ENCODE results near the gene SMYD4. TPM values are rescaled to one million over a fixed set of nuclear protein-coding genes. Genes with fewer than 3 reads are reported as not detected.
A peak's percentile ranks its signal among the peaks of the same experiment; 100 is the strongest.
"Not testable (repeated sequence)": the region's sequence is repeated elsewhere in the genome, so short reads cannot be mapped to it uniquely, and the experiment has no call there.

The SMYD4 gene
- total and polyA plus RNA-seq, 9 donors: 6.0 to 8.3 (median 6.9) TPM

DNA sequence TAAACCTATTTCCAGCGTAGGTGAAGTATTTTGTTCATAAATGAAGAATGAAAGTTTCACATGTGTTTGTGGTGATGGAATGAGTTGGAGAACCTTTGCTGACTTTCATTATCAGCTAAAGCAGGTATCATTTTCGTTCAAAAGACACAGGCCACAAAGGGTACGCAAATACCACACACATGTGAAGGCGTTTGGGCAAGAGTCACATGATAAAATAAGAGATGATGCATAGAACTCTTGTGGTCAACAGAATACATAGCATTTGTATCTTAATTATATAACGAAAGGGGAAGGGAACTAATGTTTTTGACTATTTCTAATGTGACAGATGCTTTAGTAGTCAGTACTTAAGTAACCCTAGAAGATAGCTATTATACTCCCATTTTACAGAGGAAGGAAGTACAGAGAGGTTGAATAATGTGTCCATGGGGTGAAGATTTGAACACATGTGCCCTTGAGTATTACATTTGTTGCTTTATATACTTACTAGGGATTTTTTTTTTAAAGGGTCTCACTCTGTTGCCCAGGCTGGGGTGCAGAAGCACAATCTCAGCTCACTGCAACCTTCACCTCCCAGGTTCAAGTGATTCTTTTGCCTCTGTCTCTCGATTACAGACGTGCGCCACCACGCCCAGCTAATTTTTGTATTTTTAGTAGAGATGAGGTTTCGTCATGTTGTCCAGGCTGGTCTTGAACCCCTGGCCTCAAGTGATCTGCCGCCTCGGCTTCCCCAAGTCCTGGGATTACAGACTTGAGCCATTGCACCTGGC, 4.9 kb upstream of the SMYD4 start:
- Histone ChIP-seq H3K9me3 (replicated peaks; ENCODE audit: control insufficient read depth, low read depth, low read length) (no peaks in the 10 kb centered on the region), H3K27ac (ENCODE audit: low read length) (no peak overlapping the region), H3K36me3 (ENCODE audit: control insufficient read depth, insufficient read depth, low read length) (no peaks in the 10 kb centered on the region), H3K27me3 (ENCODE audit: control insufficient read depth, insufficient read depth, low read length) (no peaks in the 10 kb centered on the region), H3K4me1 (ENCODE audit: control insufficient read depth, insufficient read depth, low read length) (peaks cover 4% of the 10 kb centered on the region), H3K4me3 (ENCODE audit: low read length) (no peak overlapping the region)
- 91% methylated on average over 6 of the region's 12 CpGs for WGBS (ENCODE audit: insufficient coverage)
- no peak for DNase-seq

DNA sequence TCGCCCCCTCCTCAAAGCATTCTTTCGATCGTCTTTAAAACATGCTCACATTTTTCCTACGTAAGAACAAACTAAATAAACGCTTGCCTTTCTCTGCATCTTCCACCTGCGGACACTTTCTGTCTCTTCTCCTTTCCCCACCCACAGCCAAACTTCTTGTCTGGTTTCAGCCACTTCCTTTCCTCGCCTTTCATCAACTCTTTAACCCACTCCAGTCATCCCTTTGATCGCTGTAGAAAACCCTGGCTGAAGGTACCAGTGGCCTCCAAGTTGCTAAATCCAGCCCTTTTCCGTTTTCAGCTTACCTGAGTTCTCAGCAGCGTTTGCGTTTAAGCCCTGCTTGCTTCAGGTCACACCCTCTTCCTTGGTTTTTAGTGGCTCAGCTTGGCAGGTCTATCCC, 586 bp upstream of the SMYD4 start:
- no peak for DNase-seq
- Histone ChIP-seq H3K36me3 (ENCODE audit: control insufficient read depth, insufficient read depth, low read length) (peaks cover 10% of the 10 kb centered on the region), H3K4me1 (ENCODE audit: control insufficient read depth, insufficient read depth, low read length) (peaks cover 11% of the 10 kb centered on the region), H3K9me3 (replicated peaks; ENCODE audit: control insufficient read depth, low read depth, low read length) (no peaks in the 10 kb centered on the region), H3K27me3 (ENCODE audit: control insufficient read depth, insufficient read depth, low read length) (no peaks in the 10 kb centered on the region), H3K4me3 (ENCODE audit: low read length) (peak overlapping the region; percentile 83), H3K27ac (ENCODE audit: low read length) (peak overlapping the region; percentile 78)
- under 1% methylated on average over 10 of the region's 11 CpGs for WGBS (ENCODE audit: insufficient coverage)

- H3K36me3 ChIP-seq (ENCODE audit: control insufficient read depth, insufficient read depth, low read length): peaks cover 15% of the 10 kb centered on the region
- peaks cover 11% of the 10 kb centered on the region for H3K4me1 ChIP-seq (ENCODE audit: control insufficient read depth, insufficient read depth, low read length)
- H3K9me3 ChIP-seq (replicated peaks; ENCODE audit: control insufficient read depth, low read depth, low read length): no peaks in the 10 kb centered on the region
- peak overlapping the region; percentile 88 for H3K4me3 ChIP-seq (ENCODE audit: low read length)
- DNase-seq: peak; percentile 41
- WGBS (ENCODE audit: insufficient coverage): 2% methylated on average over 9 of the region's 13 CpGs
- no peaks in the 10 kb centered on the region for H3K27me3 ChIP-seq (ENCODE audit: control insufficient read depth, insufficient read depth, low read length)
- peak overlapping the region; percentile 79 for H3K27ac ChIP-seq (ENCODE audit: low read length)
Measured at GRCh38 chr17:1829216-1829591, 498 bp downstream of the SMYD4 start.

GRCh38 chr17:1820528-1821252, 9.0 kb downstream of the SMYD4 start:
- H3K4me3 ChIP-seq (ENCODE audit: low read length): no peak overlapping the region
- H3K27me3 ChIP-seq (ENCODE audit: control insufficient read depth, insufficient read depth, low read length): no peaks in the 10 kb centered on the region
- H3K27ac ChIP-seq (ENCODE audit: low read length): no peak overlapping the region
- peak; percentile 5 for DNase-seq
- no peaks in the 10 kb centered on the region for H3K4me1 ChIP-seq (ENCODE audit: control insufficient read depth, insufficient read depth, low read length)
- peaks cover 15% of the 10 kb centered on the region for H3K36me3 ChIP-seq (ENCODE audit: control insufficient read depth, insufficient read depth, low read length)
- WGBS (ENCODE audit: insufficient coverage): 50% methylated on average over 1 of the region's 7 CpGs
- no peaks in the 10 kb centered on the region for H3K9me3 ChIP-seq (replicated peaks; ENCODE audit: control insufficient read depth, low read depth, low read length)

GRCh38 chr17:1813088-1813487, 16.6 kb downstream of the SMYD4 start:
- Histone ChIP-seq H3K9me3 (replicated peaks; ENCODE audit: control insufficient read depth, low read depth, low read length) (no peaks in the 10 kb centered on the region), H3K4me3 (ENCODE audit: low read length) (no peak overlapping the region), H3K27me3 (ENCODE audit: control insufficient read depth, insufficient read depth, low read length) (no peaks in the 10 kb centered on the region), H3K4me1 (ENCODE audit: control insufficient read depth, insufficient read depth, low read length) (no peaks in the 10 kb centered on the region), H3K27ac (ENCODE audit: low read length) (no peak overlapping the region), H3K36me3 (ENCODE audit: control insufficient read depth, insufficient read depth, low read length) (peaks cover 16% of the 10 kb centered on the region)
- 89% methylated on average over 4 of the region's 5 CpGs for WGBS (ENCODE audit: insufficient coverage)
- no peak for DNase-seq

DNA sequence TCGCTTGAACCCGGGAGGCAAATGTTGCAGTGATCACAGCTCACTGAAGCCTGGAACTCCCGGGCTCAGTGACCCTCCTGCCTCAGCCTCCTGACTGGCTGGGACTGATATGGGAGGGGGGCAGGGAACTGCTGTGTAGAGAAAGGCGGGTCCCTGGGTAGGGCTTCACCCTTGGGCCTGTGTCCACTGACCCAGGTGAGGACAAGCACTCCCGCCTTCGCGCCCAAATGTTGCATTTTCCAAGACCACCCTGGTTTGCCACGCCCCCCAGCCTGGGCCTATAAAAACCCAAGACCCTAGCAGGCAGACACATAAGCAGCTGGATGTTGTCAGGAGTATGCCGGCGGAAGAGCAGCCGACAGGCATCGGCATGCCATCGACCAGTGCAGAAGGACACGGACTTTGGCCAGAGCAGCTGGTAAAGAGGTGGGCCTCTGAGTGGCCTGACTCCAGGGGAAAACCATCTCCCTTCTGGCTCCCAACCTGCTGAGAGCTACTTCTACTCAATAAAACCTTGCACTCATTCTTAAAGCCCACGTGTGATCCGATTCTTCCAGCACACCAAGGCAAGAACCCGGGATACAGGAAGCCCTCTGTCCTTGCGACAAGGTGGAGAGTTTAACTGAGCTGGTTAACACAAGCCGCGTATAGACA, 19.1 kb downstream of the SMYD4 start:
- Histone ChIP-seq H3K27ac (ENCODE audit: low read length) (no peak overlapping the region), H3K4me3 (ENCODE audit: low read length) (no peak overlapping the region), H3K9me3 (replicated peaks; ENCODE audit: control insufficient read depth, low read depth, low read length) (no peaks in the 10 kb centered on the region), H3K4me1 (ENCODE audit: control insufficient read depth, insufficient read depth, low read length) (no peaks in the 10 kb centered on the region), H3K27me3 (ENCODE audit: control insufficient read depth, insufficient read depth, low read length) (no peaks in the 10 kb centered on the region), H3K36me3 (ENCODE audit: control insufficient read depth, insufficient read depth, low read length) (peaks cover 16% of the 10 kb centered on the region)
- WGBS (ENCODE audit: insufficient coverage): 84% methylated on average over 11 of the region's 20 CpGs
- no peak for DNase-seq

DNA sequence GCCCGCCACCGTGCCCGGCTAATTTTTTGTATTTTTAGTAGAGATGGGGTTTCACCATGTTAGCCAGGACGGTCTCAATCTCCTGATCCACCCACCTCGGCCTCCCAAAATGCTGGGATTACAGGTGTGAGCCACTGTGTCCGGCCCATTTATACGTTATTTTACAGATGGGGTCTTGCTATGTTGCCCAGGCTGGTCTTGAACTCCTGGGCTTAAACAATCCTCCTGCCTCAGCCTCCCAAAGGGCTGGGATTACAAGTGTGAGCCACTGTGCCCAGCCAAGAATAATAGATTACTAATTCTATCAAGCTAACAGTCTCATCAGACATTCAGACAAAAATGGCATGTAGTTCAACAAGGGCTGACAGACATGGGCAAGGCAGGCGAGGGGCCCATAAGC, 19.9 kb downstream of the SMYD4 start:
- not testable (repeated sequence) for H3K27me3 ChIP-seq (ENCODE audit: control insufficient read depth, insufficient read depth, low read length); DNase-seq; H3K4me1 ChIP-seq (ENCODE audit: control insufficient read depth, insufficient read depth, low read length); H3K9me3 ChIP-seq (replicated peaks; ENCODE audit: control insufficient read depth, low read depth, low read length); H3K27ac ChIP-seq (ENCODE audit: low read length); H3K4me3 ChIP-seq (ENCODE audit: low read length)
- H3K36me3 ChIP-seq (ENCODE audit: control insufficient read depth, insufficient read depth, low read length): peaks cover 16% of the 10 kb centered on the region
- WGBS (ENCODE audit: insufficient coverage): 100% methylated on average over 4 of the region's 8 CpGs

DNA sequence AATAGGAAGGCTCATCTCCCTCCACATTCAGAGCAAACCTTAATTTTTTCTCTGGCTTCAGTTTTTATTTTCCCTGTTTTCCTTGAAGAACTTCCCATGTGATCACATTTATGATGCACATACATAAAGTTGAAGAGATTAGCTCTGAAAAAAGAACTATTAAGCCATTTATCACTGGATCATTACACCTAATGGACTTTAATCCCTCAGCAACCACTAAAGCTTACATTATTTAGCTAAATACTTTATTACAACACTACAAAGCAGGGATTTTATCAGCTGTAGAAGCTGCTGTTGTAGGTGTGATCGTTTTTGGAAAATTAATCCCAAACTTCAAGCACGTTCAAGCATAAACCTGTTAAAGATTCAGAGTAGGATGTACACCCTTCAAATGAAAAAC, 21.1 kb downstream of the SMYD4 start:
- Histone ChIP-seq H3K27ac (ENCODE audit: low read length) (no peak overlapping the region), H3K36me3 (ENCODE audit: control insufficient read depth, insufficient read depth, low read length) (peaks cover 20% of the 10 kb centered on the region), H3K27me3 (ENCODE audit: control insufficient read depth, insufficient read depth, low read length) (no peaks in the 10 kb centered on the region)

GRCh38 chr17:1807890-1808289, 21.8 kb downstream of the SMYD4 start:
- no peaks in the 10 kb centered on the region for H3K9me3 ChIP-seq (replicated peaks; ENCODE audit: control insufficient read depth, low read depth, low read length)
- no peaks in the 10 kb centered on the region for H3K4me1 ChIP-seq (ENCODE audit: control insufficient read depth, insufficient read depth, low read length)
- H3K27ac ChIP-seq (ENCODE audit: low read length): no peak overlapping the region
- 48% methylated on average over 3 of the region's 6 CpGs for WGBS (ENCODE audit: insufficient coverage)
- no peak for DNase-seq
- no peaks in the 10 kb centered on the region for H3K27me3 ChIP-seq (ENCODE audit: control insufficient read depth, insufficient read depth, low read length)
- peaks cover 20% of the 10 kb centered on the region for H3K36me3 ChIP-seq (ENCODE audit: control insufficient read depth, insufficient read depth, low read length)
- no peak overlapping the region for H3K4me3 ChIP-seq (ENCODE audit: low read length)

More for the DNA sequence above, 21.1 kb downstream of the SMYD4 start:
- Histone ChIP-seq H3K4me1 (ENCODE audit: control insufficient read depth, insufficient read depth, low read length) (no peaks in the 10 kb centered on the region), H3K9me3 (replicated peaks; ENCODE audit: control insufficient read depth, low read depth, low read length) (no peaks in the 10 kb centered on the region), H3K4me3 (ENCODE audit: low read length) (no peak overlapping the region)
- no CpG with 5 or more reads among the region's 2 CpGs for WGBS (ENCODE audit: insufficient coverage)
- DNase-seq: no peak

GRCh38 chr17:1803280-1803679, 26.4 kb downstream of the SMYD4 start:
- no peaks in the 10 kb centered on the region for H3K27me3 ChIP-seq (ENCODE audit: control insufficient read depth, insufficient read depth, low read length)
- no peaks in the 10 kb centered on the region for H3K9me3 ChIP-seq (replicated peaks; ENCODE audit: control insufficient read depth, low read depth, low read length)
- peaks cover 5% of the 10 kb centered on the region for H3K4me1 ChIP-seq (ENCODE audit: control insufficient read depth, insufficient read depth, low read length)
- no peak overlapping the region for H3K4me3 ChIP-seq (ENCODE audit: low read length)
- peaks cover 18% of the 10 kb centered on the region for H3K36me3 ChIP-seq (ENCODE audit: control insufficient read depth, insufficient read depth, low read length)
- DNase-seq: no peak
- no peak overlapping the region for H3K27ac ChIP-seq (ENCODE audit: low read length)
- 79% methylated on average over 4 of the region's 6 CpGs for WGBS (ENCODE audit: insufficient coverage)
